GM12878 (cell line): ENCODE measurements around the gene ADH7. TPM values are rescaled to one million over a fixed set of nuclear protein-coding genes. Genes with fewer than 3 reads are reported as not detected.

ENCODE experiments used
- ATAC-seq: fragments of 200-7000 bp; cut with Tn5 transposase; 3 replicates; pipeline ENCODE4 v1.9.1; 2020; ENCODE audit warnings: mild to moderate bottlenecking, moderate library complexity
- BruUV-seq: library from RNA; stranded (reverse); fragments of 400-500 nt; replicated peaks from 2 replicates; lab custom pipeline; 2021; lab: Mats Ljungman, UMichigan
- CTCF ChIA-PET: fragments of 300-600 bp; sonication (Branson Sonifier 250); formaldehyde crosslinking; extraction: SDS; loops from one replicate; lab custom pipeline; 2021; ENCODE audit warnings: inconsistent platforms; lab: Yijun Ruan, JAX
- POLR2A ChIA-PET: fragments of 350-600 bp; formaldehyde crosslinking; extraction: SDS; loops from one replicate; lab custom pipeline; 2021; ENCODE audit warnings: inconsistent platforms; lab: Charles Lee
- RAD21 ChIA-PET: fragments of 300-600 bp; sonication (Branson Sonifier 250); formaldehyde crosslinking; loops from one replicate; lab custom pipeline; 2023; ENCODE audit warnings: antibody characterized with exemption; ENCODE audit not compliant: unreplicated experiment; lab: Charles Lee
- SMC1A ChIA-PET: fragments of 300-600 bp; sonication (Branson Sonifier 250); formaldehyde crosslinking; loops from one replicate; lab custom pipeline; 2023; ENCODE audit not compliant: unreplicated experiment, uncharacterized antibody; lab: Charles Lee
- DNase-seq: peaks from one replicate; pipeline ENCODE4 v3.0.0-alpha.2; 2011; ENCODE audit warnings: low read depth, low spot score
- FAIRE-seq: peaks from 3 replicates; lab custom pipeline; 2011; peaks lifted over from hg19 to GRCh38; lab: Jason Lieb, UNC
- H2AFZ ChIP-seq: 2 replicates; pipeline ENCODE4 v1.6.0; 2011; ENCODE audit warnings: low read depth, low read length, control low read depth; ENCODE audit not compliant: control insufficient read depth
- H3K27ac ChIP-seq: 2 replicates; pipeline ENCODE4 v1.5.1; 2011; ENCODE audit warnings: control low read depth; ENCODE audit not compliant: control insufficient read depth, insufficient read depth
- H3K27me3 ChIP-seq, 2 experiments: replicated peaks in 1 of 2; 2 replicates each; pipeline versions ENCODE4 v1.6.0 to v1.6.1; 2011; ENCODE audit warnings: low read length in 1 of 2; ENCODE audit not compliant: control insufficient read depth in 2 of 2, insufficient read depth in 2 of 2
- H3K36me3 ChIP-seq, 2 experiments: 2 replicates each; pipeline ENCODE4 v1.5.1; 2011; ENCODE audit warnings: low read length in 1 of 2; ENCODE audit not compliant: control insufficient read depth in 2 of 2, insufficient read depth in 2 of 2
- H3K4me1 ChIP-seq: 2 replicates; pipeline ENCODE4 v1.6.1; 2011; ENCODE audit warnings: mild to moderate bottlenecking, low read length, moderate library complexity, mixed read lengths; ENCODE audit not compliant: control insufficient read depth, insufficient read depth
- H3K4me2 ChIP-seq: 2 replicates; pipeline ENCODE4 v1.6.0; 2011; ENCODE audit warnings: control low read depth; ENCODE audit not compliant: control insufficient read depth, insufficient read depth
- H3K4me3 ChIP-seq: fragments of 200-600 bp; sonication (generic); 2 replicates; pipeline ENCODE4 v1.5.1; 2016
- H3K79me2 ChIP-seq: 2 replicates; pipeline ENCODE4 v1.6.0; 2011; ENCODE audit warnings: low read length; ENCODE audit not compliant: control insufficient read depth, insufficient read depth
- H3K9ac ChIP-seq: 2 replicates; pipeline ENCODE4 v1.8.0; 2011; ENCODE audit warnings: low read length, control low read depth, mixed read lengths; ENCODE audit not compliant: control insufficient read depth, insufficient read depth
- H3K9me3 ChIP-seq: replicated peaks from 3 replicates; pipeline ENCODE4 v1.5.1; 2011; ENCODE audit warnings: mild to moderate bottlenecking, low read length; ENCODE audit not compliant: control insufficient read depth, insufficient read depth
- H4K20me1 ChIP-seq: 2 replicates; pipeline ENCODE4 v1.6.0; 2011; ENCODE audit not compliant: control insufficient read depth, insufficient read depth
- BRCA1 ChIP-seq: IDR thresholded peaks from 2 replicates; pipeline ENCODE4 v1.6.1; 2011; ENCODE audit warnings: low read depth, low read length, improper control_type of control experiment
- CBX3 ChIP-seq: fragments of 200-600 bp; sonication (generic); IDR thresholded peaks from 2 replicates; pipeline ENCODE4 v1.6.1; 2016; ENCODE audit warnings: low read depth, borderline replicate concordance
- CREM ChIP-seq: IDR thresholded peaks from 2 replicates; pipeline ENCODE4 v1.6.1; 2014; ENCODE audit warnings: antibody characterized with exemption, low read depth
- FOXK2 ChIP-seq: fragments of 450-650 bp; IDR thresholded peaks from 2 replicates; pipeline ENCODE4 v1.6.1; 2017; ENCODE audit warnings: mild to moderate bottlenecking, moderate library complexity
- IKZF2 ChIP-seq, 2 experiments: fragments of 450-650 bp; IDR thresholded peaks; 2 replicates each; pipeline ENCODE4 v1.6.1; 2017; ENCODE audit warnings: mild to moderate bottlenecking in 2 of 2, moderate library complexity in 2 of 2
- KDM1A ChIP-seq: fragments of 200-600 bp; sonication (generic); IDR thresholded peaks from 2 replicates; pipeline ENCODE4 v1.6.1; 2016; ENCODE audit warnings: borderline replicate concordance
- KLF5 ChIP-seq: fragments of 450-650 bp; IDR thresholded peaks from 2 replicates; pipeline ENCODE4 v1.6.1; 2014; ENCODE audit warnings: mild to moderate bottlenecking; ENCODE audit not compliant: partially characterized antibody
- MYB ChIP-seq: fragments of 150-350 bp; IDR thresholded peaks from 2 replicates; pipeline ENCODE4 v1.6.1; 2014; ENCODE audit warnings: mild to moderate bottlenecking, low read depth, low read length, borderline replicate concordance
- NFYB ChIP-seq: IDR thresholded peaks from 2 replicates; pipeline ENCODE4 v1.6.1; 2011; ENCODE audit warnings: low read depth, mild to moderate bottlenecking, low read length, improper control_type of control experiment, moderate library complexity; ENCODE audit not compliant: insufficient read depth
- PBX3 ChIP-seq: IDR thresholded peaks from 2 replicates; pipeline ENCODE4 v1.6.1; 2011; ENCODE audit warnings: mild to moderate bottlenecking, low read depth, low read length, moderate library complexity; ENCODE audit not compliant: insufficient replicate concordance
- POLR2AphosphoS5 ChIP-seq: IDR thresholded peaks from 2 replicates; pipeline ENCODE4 v1.6.1; 2011; ENCODE audit warnings: mild to moderate bottlenecking, low read length, inconsistent platforms
- RELB ChIP-seq: fragments of 450-650 bp; IDR thresholded peaks from 2 replicates; pipeline ENCODE4 v1.6.1; 2017; ENCODE audit warnings: low read depth, mild to moderate bottlenecking, moderate library complexity
- SPI1 ChIP-seq: IDR thresholded peaks from 2 replicates; pipeline ENCODE4 v1.6.1; 2011; ENCODE audit warnings: low read depth, mild to moderate bottlenecking, low read length, moderate library complexity, borderline replicate concordance; ENCODE audit not compliant: insufficient read depth
- TCF12 ChIP-seq: IDR thresholded peaks from 2 replicates; pipeline ENCODE4 v1.6.1; 2011; ENCODE audit warnings: low read depth, mild to moderate bottlenecking, low read length
- ZBED1 ChIP-seq: IDR thresholded peaks from 2 replicates; pipeline ENCODE4 v1.6.1; 2016; ENCODE audit warnings: borderline replicate concordance
- ZNF217 ChIP-seq: fragments of 450-650 bp; IDR thresholded peaks from 2 replicates; pipeline ENCODE4 v1.6.1; 2017; ENCODE audit warnings: antibody characterized with exemption, mild to moderate bottlenecking
- ZNF274 ChIP-seq: IDR thresholded peaks from one replicate; pipeline ENCODE4 v1.8.0; 2011; ENCODE audit not compliant: insufficient read length, insufficient read depth
- WGBS: methylation state at CpG from one replicate; pipeline ENCODE4 v1.1.6; 2016; ENCODE audit warnings: low lambda C conversion rate; ENCODE audit not compliant: insufficient replicate concordance, insufficient coverage; ENCODE audit errors: missing lambda C conversion rate; 5-methylcytosine and 5-hydroxymethylcytosine counted together
- in situ Hi-C: fragments of 300-500 bp; cut with MboI; formaldehyde crosslinking; loops from 9 replicates; pipeline ENCODE4 v1.14.3; 2018; ENCODE audit warnings: mixed read lengths
- intact Hi-C: fragments of 100-400 bp; cut with micrococcal nuclease; formaldehyde crosslinking; loops from one replicate; pipeline ENCODE4 v1.14.2; 2022; ENCODE audit not compliant: unreplicated experiment
- polyA plus RNA-seq, 11 experiments: library from polyadenylated mRNA; depleted of rRNA in 4 of 11; unstranded in 6 of 11; stranded (reverse) in 5 of 11; fragments of >200 nt; fragmentation: Nextera tagmentation in 4 of 11; fragmentation: Illumina TruSeq in 1 of 11; extraction: Ambion mirVana in 4 of 11; extraction: Trizol in 1 of 11; gene quantifications; 1 replicate in 1 of 11; 2 replicates in 10 of 11; pipeline versions ENCODE4 v1.2.1 to v1.2.3, GENCODE V29; 2011 to 2016; ENCODE audit warnings: inconsistent platforms in 2 of 11, missing spikeins in 2 of 11, low read depth in 1 of 11
- total RNA-seq, 4 experiments: library from RNA; depleted of rRNA in 3 of 4; stranded (reverse); fragments of >200 nt in 3 of 4; fragmentation: Illumina TruSeq in 1 of 4; extraction: Trizol in 1 of 4; gene quantifications; 2 replicates each; pipeline versions ENCODE4 v1.2.1 to v1.2.3, GENCODE V29; 2013 to 2021

The ADH7 gene
- total and polyA plus RNA-seq, 10 of the 15 experiments (the other 5 are each of a cell fraction or from before 2014, with no cell fraction given) = not detected

- TF ChIP-seq BRCA1 = no peak
- TF ChIP-seq CBX3 = no peak
- no peak for TF ChIP-seq MYB
Observed at GRCh38 chr4:99394896-99395295, 40.2 kb downstream of the ADH7 start (continued).

- in situ Hi-C loops = no loop called here
- TF ChIP-seq ZNF217 (no peak), PBX3 (no peak), ZNF274 (no peak), POLR2AphosphoS5 (no peak), IKZF2 (IDR thresholded peaks at IDR 0.05) (no peak), KLF5 (no peak), SPI1 (no peak), KDM1A (no peak), CREM (no peak), NFYB (no peak), TCF12 (no peak), ZBED1 (no peak), RELB (no peak), FOXK2 (no peak)
- Histone ChIP-seq H3K36me3 (no peaks in the 10 kb centered on the region), H3K9me3 (no peaks in the 10 kb centered on the region), H4K20me1 (no peaks in the 10 kb centered on the region), H3K4me1 (no peaks in the 10 kb centered on the region), H3K27me3 (no peaks in the 10 kb centered on the region), H2AFZ (no peak overlapping the region), H3K79me2 (no peaks in the 10 kb centered on the region), H3K4me2 (no peak overlapping the region), H3K27ac (no peak overlapping the region), H3K9ac (no peak overlapping the region), H3K4me3 (no peak overlapping the region)
- intact Hi-C loops = no loop called here
- ATAC-seq (no peak), FAIRE-seq (no peak), DNase-seq (no peak)
- no TSS peak for BruUV-seq
- ChIA-PET SMC1A (no interaction called here), POLR2A (no interaction called here), RAD21 (no interaction called here), CTCF (no interaction called here)
- WGBS = 36% methylated on average over 1 of the region's 1 CpG
Observed at GRCh38 chr4:99390055-99390454, 45.1 kb downstream of the ADH7 start.
